Adrenal gland (tissue), 5 donors: Measurements from ENCODE around the gene SDK1.

Experiments
- CTCF ChIP-seq, 6 experiments: fragments of 450-650 bp in 4 of 6; fragments of 200-600 bp in 2 of 6; sonication (generic) in 1 of 6; IDR thresholded peaks; 1 replicate in 5 of 6; 2 replicates in 1 of 6; pipeline versions ENCODE4 v1.5.1 to v1.8.0; 2016 to 2021; ENCODE audit warnings: antibody characterized with exemption in 6 of 6, mild to moderate bottlenecking in 2 of 6, moderate library complexity in 1 of 6
- POLR2A ChIP-seq, 2 donors: fragments of 450-650 bp; IDR thresholded peaks; one replicate each; pipeline ENCODE4 v1.6.1; 2017; ENCODE audit warnings: antibody characterized with exemption in 2 of 2, mild to moderate bottlenecking in 2 of 2, moderate library complexity in 1 of 2
- donor health status: DM: no; HTN: no; CAD: no.

- TF ChIP-seq CTCF (IDR thresholded peaks at IDR 0.05) (no peak), POLR2A (IDR thresholded peaks at IDR 0.05) (no peak)
These were observed 838.9 kb downstream of the SDK1 start for GRCh38 chr7:4139656-4140625.
